ENCODE results near the gene RHOT2.

Gene RHOT2

GRCh38 chr16:667113-667779 lies 686 bp upstream of the RHOT2 start:
- no peak for TF ChIP-seq CTCF (IDR thresholded peaks at IDR 0.05; ENCODE audit: borderline replicate concordance, insufficient read depth, low read depth, low read length)

GRCh38 chr16:668519-669171 lies 713 bp downstream of the RHOT2 start:
- peak overlapping the region; percentile 99 for H3K4me3 ChIP-seq (ENCODE audit: low read depth, low read length)
- no peak for TF ChIP-seq CTCF (IDR thresholded peaks at IDR 0.05; ENCODE audit: borderline replicate concordance, insufficient read depth, low read depth, low read length)

More at GRCh38 chr16:667113-667779, 686 bp upstream of the RHOT2 start:
- peak overlapping the region; percentile 99 for H3K4me3 ChIP-seq (ENCODE audit: low read depth, low read length)

- H3K4me3 ChIP-seq (ENCODE audit: low read depth, low read length), result no peak overlapping the region
- TF ChIP-seq CTCF (IDR thresholded peaks at IDR 0.05; ENCODE audit: borderline replicate concordance, insufficient read depth, low read depth, low read length), result no peak
These were observed 1.7 kb downstream of the RHOT2 start for GRCh38 chr16:669666-670065.

- no peak overlapping the region for H3K4me3 ChIP-seq (ENCODE audit: low read depth, low read length)
- TF ChIP-seq CTCF (IDR thresholded peaks at IDR 0.05; ENCODE audit: borderline replicate concordance, insufficient read depth, low read depth, low read length), result no peak
These were observed 2.8 kb downstream of the RHOT2 start for GRCh38 chr16:670485-671352.

- no peak for TF ChIP-seq CTCF (IDR thresholded peaks at IDR 0.05; ENCODE audit: borderline replicate concordance, insufficient read depth, low read depth, low read length)
These were observed 3.6 kb downstream of the RHOT2 start for GRCh38 chr16:671353-672131.

GRCh38 chr16:672371-672770 lies 4.4 kb downstream of the RHOT2 start:
- TF ChIP-seq CTCF (IDR thresholded peaks at IDR 0.05; ENCODE audit: borderline replicate concordance, insufficient read depth, low read depth, low read length), result no peak
- no peak overlapping the region for H3K4me3 ChIP-seq (ENCODE audit: low read depth, low read length)

More at GRCh38 chr16:671353-672131, 3.6 kb downstream of the RHOT2 start:
- H3K4me3 ChIP-seq (ENCODE audit: low read depth, low read length), result no peak overlapping the region

Data from GM12875 (cell line).